Measurements from ENCODE around the gene SEZ6L.

DNA sequence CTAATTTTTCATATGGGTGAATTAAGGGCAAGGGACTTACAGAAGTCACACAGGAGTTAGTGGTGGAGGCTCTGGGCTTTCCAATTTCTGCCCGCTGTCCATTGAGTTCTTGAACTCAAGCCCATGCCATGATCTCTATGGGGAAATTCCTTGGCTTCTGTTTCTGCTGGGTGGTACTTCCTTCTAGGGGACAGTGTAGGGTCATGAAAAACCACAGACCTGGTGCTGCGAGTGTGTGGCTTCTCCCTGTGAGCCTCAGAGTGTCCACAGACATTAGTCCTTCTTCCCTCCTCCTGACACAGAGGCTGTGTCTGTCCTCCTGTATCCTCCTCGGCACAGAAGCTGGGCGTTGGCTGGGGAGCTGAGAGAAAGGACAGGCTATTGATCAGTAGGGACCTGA, 6.3 kb upstream of the SEZ6L start:
- TF ChIP-seq POLR2A (IDR thresholded peaks at IDR 0.05), result no peak
- TF ChIP-seq, protein P1, sequence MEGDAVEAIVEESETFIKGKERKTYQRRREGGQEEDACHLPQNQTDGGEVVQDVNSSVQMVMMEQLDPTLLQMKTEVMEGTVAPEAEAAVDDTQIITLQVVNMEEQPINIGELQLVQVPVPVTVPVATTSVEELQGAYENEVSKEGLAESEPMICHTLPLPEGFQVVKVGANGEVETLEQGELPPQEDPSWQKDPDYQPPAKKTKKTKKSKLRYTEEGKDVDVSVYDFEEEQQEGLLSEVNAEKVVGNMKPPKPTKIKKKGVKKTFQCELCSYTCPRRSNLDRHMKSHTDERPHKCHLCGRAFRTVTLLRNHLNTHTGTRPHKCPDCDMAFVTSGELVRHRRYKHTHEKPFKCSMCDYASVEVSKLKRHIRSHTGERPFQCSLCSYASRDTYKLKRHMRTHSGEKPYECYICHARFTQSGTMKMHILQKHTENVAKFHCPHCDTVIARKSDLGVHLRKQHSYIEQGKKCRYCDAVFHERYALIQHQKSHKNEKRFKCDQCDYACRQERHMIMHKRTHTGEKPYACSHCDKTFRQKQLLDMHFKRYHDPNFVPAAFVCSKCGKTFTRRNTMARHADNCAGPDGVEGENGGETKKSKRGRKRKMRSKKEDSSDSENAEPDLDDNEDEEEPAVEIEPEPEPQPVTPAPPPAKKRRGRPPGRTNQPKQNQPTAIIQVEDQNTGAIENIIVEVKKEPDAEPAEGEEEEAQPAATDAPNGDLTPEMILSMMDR (IDR thresholded peaks at IDR 0.05 in 4 of 5, conservative IDR thresholded peaks at IDR 0.05 in 1 of 5), result no peak
